ENCODE results near the gene ASAH2B. TPM values are rescaled to one million over a fixed set of nuclear protein-coding genes. Genes with fewer than 3 reads are reported as not detected.
"Not testable (repeated sequence)": the region's sequence is repeated elsewhere in the genome, so short reads cannot be mapped to it uniquely, and the experiment has no call there.

ASAH2B gene
- total and polyA plus RNA-seq, 9 donors = 2.9 to 5.8 (median 3.5) TPM

GRCh38 chr10:50738987-50739617 lies 634 bp upstream of the ASAH2B start:
- whole genome bisulfite sequencing (ENCODE audit: insufficient coverage) = 47% methylated on average over 12 of the region's 23 CpGs
- H3K36me3 ChIP-seq (ENCODE audit: control insufficient read depth, insufficient read depth, low read length); DNase-seq: not testable (repeated sequence)

GRCh38 chr10:50740293-50740648 lies 535 bp downstream of the ASAH2B start:
- H3K27ac ChIP-seq (ENCODE audit: low read length) = peak overlapping the region; percentile 86
- H3K9me3 ChIP-seq (replicated peaks; ENCODE audit: control insufficient read depth, low read depth, low read length) = no peaks in the 10 kb centered on the region
- H3K4me1 ChIP-seq (ENCODE audit: control insufficient read depth, insufficient read depth, low read length) = peaks cover 6% of the 10 kb centered on the region
- DNase-seq = peak; percentile 59
- H3K36me3 ChIP-seq (ENCODE audit: control insufficient read depth, insufficient read depth, low read length) = no peaks in the 10 kb centered on the region
- peaks cover 2% of the 10 kb centered on the region for H3K27me3 ChIP-seq (ENCODE audit: control insufficient read depth, insufficient read depth, low read length)
- WGBS (ENCODE audit: insufficient coverage) = 0% methylated on average over 1 of the region's 8 CpGs
- H3K4me3 ChIP-seq (ENCODE audit: low read length) = peak overlapping the region; percentile 72

More at GRCh38 chr10:50738987-50739617, 634 bp upstream of the ASAH2B start:
- H3K4me3 ChIP-seq (ENCODE audit: low read length) = peak overlapping the region; percentile 72
- H3K27ac ChIP-seq (ENCODE audit: low read length) = peak overlapping the region; percentile 86
- not testable (repeated sequence) for H3K27me3 ChIP-seq (ENCODE audit: control insufficient read depth, insufficient read depth, low read length); H3K4me1 ChIP-seq (ENCODE audit: control insufficient read depth, insufficient read depth, low read length); H3K9me3 ChIP-seq (replicated peaks; ENCODE audit: control insufficient read depth, low read depth, low read length)

GRCh38 chr10:50742820-50743219 lies 3.1 kb downstream of the ASAH2B start:
- not testable (repeated sequence) for H3K9me3 ChIP-seq (replicated peaks; ENCODE audit: control insufficient read depth, low read depth, low read length); DNase-seq
- no CpG with 5 or more reads among the region's 10 CpGs for WGBS (ENCODE audit: insufficient coverage)

GRCh38 chr10:50766774-50767513 lies 27.2 kb downstream of the ASAH2B start:
- H3K4me1 ChIP-seq (ENCODE audit: control insufficient read depth, insufficient read depth, low read length); H3K27me3 ChIP-seq (ENCODE audit: control insufficient read depth, insufficient read depth, low read length); DNase-seq; H3K4me3 ChIP-seq (ENCODE audit: low read length); H3K27ac ChIP-seq (ENCODE audit: low read length); H3K9me3 ChIP-seq (replicated peaks; ENCODE audit: control insufficient read depth, low read depth, low read length); H3K36me3 ChIP-seq (ENCODE audit: control insufficient read depth, insufficient read depth, low read length): not testable (repeated sequence)
- WGBS (ENCODE audit: insufficient coverage) = no CpG with 5 or more reads among the region's 5 CpGs

More at GRCh38 chr10:50742820-50743219, 3.1 kb downstream of the ASAH2B start:
- H3K36me3 ChIP-seq (ENCODE audit: control insufficient read depth, insufficient read depth, low read length); H3K27ac ChIP-seq (ENCODE audit: low read length); H3K27me3 ChIP-seq (ENCODE audit: control insufficient read depth, insufficient read depth, low read length); H3K4me3 ChIP-seq (ENCODE audit: low read length); H3K4me1 ChIP-seq (ENCODE audit: control insufficient read depth, insufficient read depth, low read length): not testable (repeated sequence)

- not testable (repeated sequence) for DNase-seq; H3K27ac ChIP-seq (ENCODE audit: low read length); H3K36me3 ChIP-seq (ENCODE audit: control insufficient read depth, insufficient read depth, low read length); H3K4me1 ChIP-seq (ENCODE audit: control insufficient read depth, insufficient read depth, low read length); H3K4me3 ChIP-seq (ENCODE audit: low read length); H3K27me3 ChIP-seq (ENCODE audit: control insufficient read depth, insufficient read depth, low read length); H3K9me3 ChIP-seq (replicated peaks; ENCODE audit: control insufficient read depth, low read depth, low read length)
- no CpG with 5 or more reads among the region's 3 CpGs for WGBS (ENCODE audit: insufficient coverage)
These were observed 32.3 kb downstream of the ASAH2B start for GRCh38 chr10:50772042-50772441.

GRCh38 chr10:50774868-50775267 lies 35.1 kb downstream of the ASAH2B start:
- not testable (repeated sequence) for H3K4me3 ChIP-seq (ENCODE audit: low read length); H3K36me3 ChIP-seq (ENCODE audit: control insufficient read depth, insufficient read depth, low read length); H3K27me3 ChIP-seq (ENCODE audit: control insufficient read depth, insufficient read depth, low read length); H3K27ac ChIP-seq (ENCODE audit: low read length); H3K4me1 ChIP-seq (ENCODE audit: control insufficient read depth, insufficient read depth, low read length); DNase-seq; H3K9me3 ChIP-seq (replicated peaks; ENCODE audit: control insufficient read depth, low read depth, low read length)
- no CpG with 5 or more reads among the region's 2 CpGs for WGBS (ENCODE audit: insufficient coverage)

- H3K27ac ChIP-seq (ENCODE audit: low read length); H3K9me3 ChIP-seq (replicated peaks; ENCODE audit: control insufficient read depth, low read depth, low read length); H3K27me3 ChIP-seq (ENCODE audit: control insufficient read depth, insufficient read depth, low read length); H3K4me1 ChIP-seq (ENCODE audit: control insufficient read depth, insufficient read depth, low read length); H3K4me3 ChIP-seq (ENCODE audit: low read length); H3K36me3 ChIP-seq (ENCODE audit: control insufficient read depth, insufficient read depth, low read length); DNase-seq: not testable (repeated sequence)
- no CpG with 5 or more reads among the region's 1 CpG for WGBS (ENCODE audit: insufficient coverage)
These were observed 40.3 kb downstream of the ASAH2B start for GRCh38 chr10:50780036-50780435.

- H3K36me3 ChIP-seq (ENCODE audit: control insufficient read depth, insufficient read depth, low read length); DNase-seq; H3K27me3 ChIP-seq (ENCODE audit: control insufficient read depth, insufficient read depth, low read length); H3K4me3 ChIP-seq (ENCODE audit: low read length); H3K27ac ChIP-seq (ENCODE audit: low read length); H3K9me3 ChIP-seq (replicated peaks; ENCODE audit: control insufficient read depth, low read depth, low read length); H3K4me1 ChIP-seq (ENCODE audit: control insufficient read depth, insufficient read depth, low read length): not testable (repeated sequence)
These were observed 42.3 kb downstream of the ASAH2B start for GRCh38 chr10:50782017-50782416.

GRCh38 chr10:50787962-50788361 lies 48.2 kb downstream of the ASAH2B start:
- WGBS (ENCODE audit: insufficient coverage) = 74% methylated on average over 3 of the region's 5 CpGs
- not testable (repeated sequence) for H3K27me3 ChIP-seq (ENCODE audit: control insufficient read depth, insufficient read depth, low read length); H3K9me3 ChIP-seq (replicated peaks; ENCODE audit: control insufficient read depth, low read depth, low read length); H3K36me3 ChIP-seq (ENCODE audit: control insufficient read depth, insufficient read depth, low read length); DNase-seq; H3K27ac ChIP-seq (ENCODE audit: low read length); H3K4me1 ChIP-seq (ENCODE audit: control insufficient read depth, insufficient read depth, low read length); H3K4me3 ChIP-seq (ENCODE audit: low read length)

GRCh38 chr10:50788951-50789945 lies 49.5 kb downstream of the ASAH2B start:
- DNase-seq = peak; percentile 4
- no peaks in the 10 kb centered on the region for H3K27me3 ChIP-seq (ENCODE audit: control insufficient read depth, insufficient read depth, low read length)
- WGBS (ENCODE audit: insufficient coverage) = no CpG with 5 or more reads among the region's 1 CpG

More at GRCh38 chr10:50788951-50789945, 49.5 kb downstream of the ASAH2B start:
- Histone ChIP-seq H3K4me1 (ENCODE audit: control insufficient read depth, insufficient read depth, low read length) (no peaks in the 10 kb centered on the region), H3K36me3 (ENCODE audit: control insufficient read depth, insufficient read depth, low read length) (no peaks in the 10 kb centered on the region), H3K4me3 (ENCODE audit: low read length) (no peak overlapping the region), H3K9me3 (replicated peaks; ENCODE audit: control insufficient read depth, low read depth, low read length) (no peaks in the 10 kb centered on the region), H3K27ac (ENCODE audit: low read length) (no peak overlapping the region)

Data from muscle of leg (tissue), 11 donors.